ENCODE data around the gene HERC6. TPM values are rescaled to one million over a fixed set of nuclear protein-coding genes. Genes with fewer than 3 reads are reported as not detected.

Gene HERC6
- total and polyA plus RNA-seq, 2 donors (not counting 1 experiment from before 2014, with no cell fraction given) = 5.1 to 10.9 TPM

GRCh38 chr4:88353324-88353723 is 25.3 kb upstream of the HERC6 start:
- Mint-ChIP-seq H3K4me1 (no peaks in the 10 kb centered on the region), H3K27ac (no peak overlapping the region), H3K9me3 (ENCODE audit: insufficient read depth) (no peaks in the 10 kb centered on the region), H3K27me3 (no peaks in the 10 kb centered on the region), H3K4me3 (no peak overlapping the region)
- intact Hi-C loops (cut with micrococcal nuclease) = no loop called here
- H3K4me3 ChIP-seq (ENCODE audit: control extremely low read depth in 1 of 5, extremely low read depth in 1 of 5, insufficient read depth in 1 of 5, low read depth in 2 of 5, low read length in 4 of 5) = no peak overlapping the region
- no peaks in the 10 kb centered on the region for H3K4me1 ChIP-seq (ENCODE audit: control insufficient read depth in 2 of 2, insufficient read depth in 2 of 2, low read length in 2 of 2)
- no peak overlapping the region for H3K27ac ChIP-seq (ENCODE audit: low read length in 2 of 2)
- no peak for DNase-seq
- TF ChIP-seq CTCF (IDR thresholded peaks at IDR 0.05) (no peak), EZH2 (IDR thresholded peaks at IDR 0.05; ENCODE audit: borderline replicate concordance, insufficient read depth, low read depth, low read length, poor library complexity, severe bottlenecking) (no peak)
- no peak overlapping the region for H3K9ac ChIP-seq (ENCODE audit: low read length)
- ATAC-seq (ENCODE audit: low read depth) = no peak
- no peaks in the 10 kb centered on the region for H3K36me3 ChIP-seq (replicated peaks in 1 of 2; ENCODE audit: control extremely low read depth in 1 of 2, control insufficient read depth in 1 of 2, extremely low read depth in 1 of 2, insufficient read depth in 2 of 2, low read length in 1 of 2)
- H3K9me3 ChIP-seq (ENCODE audit: control extremely low read depth in 1 of 3, control insufficient read depth in 2 of 3, insufficient read depth in 1 of 3, low read length in 2 of 3) = peaks cover 5 to 11% (median 10%) of the 10 kb centered on the region in 3 donors
- no peak overlapping the region for H2AFZ ChIP-seq (ENCODE audit: insufficient read depth, low read depth, low read length, poor library complexity, severe bottlenecking)
- ChIA-PET CTCF (interaction anchor here (0.6 to 1.3 kb wide), 3 partner anchors 39 to 70 kb away, joined by 3 read pairs; no protein-coding TSS in a partner anchor), POLR2A (no interaction called here)
- no peaks in the 10 kb centered on the region for H4K20me1 ChIP-seq (ENCODE audit: control insufficient read depth, insufficient read depth, low read length, poor library complexity, severe bottlenecking)
- no peaks in the 10 kb centered on the region for H3K27me3 ChIP-seq (replicated peaks in 1 of 4; ENCODE audit: control extremely low read depth in 1 of 4, control insufficient read depth in 3 of 4, insufficient read depth in 4 of 4, low read length in 3 of 4)
- no peaks in the 10 kb centered on the region for H3K79me2 ChIP-seq (ENCODE audit: control insufficient read depth, insufficient read depth, low read length)
- no peak overlapping the region for H3K4me2 ChIP-seq (replicated peaks; ENCODE audit: low read depth, low read length, poor library complexity, severe bottlenecking)

DNA sequence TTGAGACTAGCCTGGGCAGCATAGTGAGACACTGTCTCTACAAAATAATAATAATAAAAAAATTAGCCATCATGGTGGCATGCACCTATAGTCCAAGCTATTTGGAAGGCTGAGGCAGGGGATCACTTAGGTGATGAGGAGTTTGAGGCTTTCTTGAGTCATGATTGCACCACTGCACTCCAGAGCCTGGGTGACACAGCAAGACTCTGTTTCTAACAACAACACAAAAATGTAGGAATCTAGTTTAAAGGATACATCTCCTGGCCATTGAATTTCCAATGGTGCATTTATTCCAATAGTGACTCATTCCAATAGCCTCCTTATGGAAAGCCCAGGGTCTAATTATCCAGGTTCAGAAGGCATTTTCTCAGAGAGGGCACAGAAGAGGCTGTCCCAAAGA is 21.9 kb upstream of the HERC6 start:
- intact Hi-C loops (cut with micrococcal nuclease) = no loop called here
- TF ChIP-seq EZH2 (IDR thresholded peaks at IDR 0.05; ENCODE audit: borderline replicate concordance, insufficient read depth, low read depth, low read length, poor library complexity, severe bottlenecking) (no peak), CTCF (IDR thresholded peaks at IDR 0.05) (no peak)
- Histone ChIP-seq H3K4me3 (ENCODE audit: control extremely low read depth in 1 of 5, extremely low read depth in 1 of 5, insufficient read depth in 1 of 5, low read depth in 2 of 5, low read length in 4 of 5) (no peak overlapping the region), H3K4me1 (ENCODE audit: control insufficient read depth in 2 of 2, insufficient read depth in 2 of 2, low read length in 2 of 2) (no peaks in the 10 kb centered on the region), H3K9me3 (ENCODE audit: control extremely low read depth in 1 of 3, control insufficient read depth in 2 of 3, insufficient read depth in 1 of 3, low read length in 2 of 3) (peaks cover 7 to 24% (median 10%) of the 10 kb centered on the region in 3 donors), H3K79me2 (ENCODE audit: control insufficient read depth, insufficient read depth, low read length) (no peaks in the 10 kb centered on the region), H3K36me3 (replicated peaks in 1 of 2; ENCODE audit: control extremely low read depth in 1 of 2, control insufficient read depth in 1 of 2, extremely low read depth in 1 of 2, insufficient read depth in 2 of 2, low read length in 1 of 2) (no peaks in the 10 kb centered on the region), H2AFZ (ENCODE audit: insufficient read depth, low read depth, low read length, poor library complexity, severe bottlenecking) (no peak overlapping the region), H3K4me2 (replicated peaks; ENCODE audit: low read depth, low read length, poor library complexity, severe bottlenecking) (no peak overlapping the region), H3K9ac (ENCODE audit: low read length) (no peak overlapping the region), H3K27me3 (replicated peaks in 1 of 4; ENCODE audit: control extremely low read depth in 1 of 4, control insufficient read depth in 3 of 4, insufficient read depth in 4 of 4, low read length in 3 of 4) (no peaks in the 10 kb centered on the region), H4K20me1 (ENCODE audit: control insufficient read depth, insufficient read depth, low read length, poor library complexity, severe bottlenecking) (no peaks in the 10 kb centered on the region), H3K27ac (ENCODE audit: low read length in 2 of 2) (no peak overlapping the region)
- CTCF ChIA-PET = no interaction called here
- Mint-ChIP-seq H3K27ac (no peak overlapping the region), H3K9me3 (ENCODE audit: insufficient read depth) (no peaks in the 10 kb centered on the region), H3K4me1 (no peaks in the 10 kb centered on the region), H3K4me3 (no peak overlapping the region), H3K27me3 (no peaks in the 10 kb centered on the region)
- ATAC-seq (ENCODE audit: low read depth) (no peak), DNase-seq (no peak)
- POLR2A ChIA-PET = no interaction called here
